Vagina (tissue), 2 donors: ENCODE data around the gene TMEM8B. TPM values are rescaled to one million over a fixed set of nuclear protein-coding genes. Genes with fewer than 3 reads are reported as not detected.
A peak's percentile ranks its signal among the peaks of the same experiment; 100 is the strongest.
"Not testable (repeated sequence)": the region's sequence is repeated elsewhere in the genome, so short reads cannot be mapped to it uniquely, and the experiment has no call there.

Source experiments
- DNase-seq, 2 donors: peaks; one replicate each; pipeline ENCODE4 v3.0.0-alpha.2; 2017; ENCODE audit errors: extremely low spot score in 2 of 2
- H3K27ac ChIP-seq: fragments of 200-600 bp; sonication (generic); one replicate; pipeline ENCODE4 v1.5.1; 2019
- H3K27me3 ChIP-seq: fragments of 200-600 bp; sonication (generic); one replicate; pipeline ENCODE4 v1.5.1; 2019
- H3K36me3 ChIP-seq, 2 donors: fragments of 200-600 bp; sonication (generic); one replicate each; pipeline ENCODE4 v1.5.1; 2017 to 2019
- H3K4me1 ChIP-seq: fragments of 200-600 bp; sonication (generic); one replicate; pipeline ENCODE4 v1.5.1; 2019
- H3K4me3 ChIP-seq, 2 donors: fragments of 200-600 bp; sonication (generic); 1 replicate in 1 of 2; 2 replicates in 1 of 2; pipeline ENCODE4 v1.5.1; 2016 to 2019
- H3K9me3 ChIP-seq: fragments of 200-600 bp; sonication (generic); one replicate; pipeline ENCODE4 v1.5.1; 2019
- POLR2A ChIP-seq, 2 donors: fragments of 450-650 bp; IDR thresholded peaks; one replicate each; pipeline ENCODE4 v1.6.1; 2017; ENCODE audit warnings: antibody characterized with exemption in 2 of 2, mild to moderate bottlenecking in 2 of 2, moderate library complexity in 2 of 2
- POLR2AphosphoS5 ChIP-seq, 2 donors: sonication (generic); formaldehyde crosslinking; IDR thresholded peaks; one replicate each; pipeline ENCODE4 v1.9.0; 2017; ENCODE audit warnings: antibody characterized with exemption in 2 of 2, mild to moderate bottlenecking in 2 of 2, low read depth in 1 of 2; ENCODE audit not compliant: insufficient read depth in 1 of 2
- intact Hi-C: fragments of 100-400 bp; cut with DNase I; formaldehyde crosslinking; loops from one replicate; pipeline ENCODE4 v1.15.1; 2023
- total RNA-seq: library from RNA; depleted of rRNA; stranded (reverse); fragments of >200 nt; gene quantifications from one replicate; pipeline ENCODE4 v1.2.3, GENCODE V29; 2016
- TF ChIP-seq, protein P1 (sequence below), 3 experiments: fragments of 450-650 bp in 2 of 3; fragments of 200-600 bp in 1 of 3; sonication (generic) in 1 of 3; IDR thresholded peaks; one replicate each; pipeline ENCODE4 v1.5.1; 2017 to 2019; ENCODE audit warnings: antibody characterized with exemption in 3 of 3, mild to moderate bottlenecking in 2 of 3, moderate library complexity in 2 of 3

TMEM8B gene
- total RNA-seq, 1 donor from 2014 or later, result 11.3 TPM

DNA sequence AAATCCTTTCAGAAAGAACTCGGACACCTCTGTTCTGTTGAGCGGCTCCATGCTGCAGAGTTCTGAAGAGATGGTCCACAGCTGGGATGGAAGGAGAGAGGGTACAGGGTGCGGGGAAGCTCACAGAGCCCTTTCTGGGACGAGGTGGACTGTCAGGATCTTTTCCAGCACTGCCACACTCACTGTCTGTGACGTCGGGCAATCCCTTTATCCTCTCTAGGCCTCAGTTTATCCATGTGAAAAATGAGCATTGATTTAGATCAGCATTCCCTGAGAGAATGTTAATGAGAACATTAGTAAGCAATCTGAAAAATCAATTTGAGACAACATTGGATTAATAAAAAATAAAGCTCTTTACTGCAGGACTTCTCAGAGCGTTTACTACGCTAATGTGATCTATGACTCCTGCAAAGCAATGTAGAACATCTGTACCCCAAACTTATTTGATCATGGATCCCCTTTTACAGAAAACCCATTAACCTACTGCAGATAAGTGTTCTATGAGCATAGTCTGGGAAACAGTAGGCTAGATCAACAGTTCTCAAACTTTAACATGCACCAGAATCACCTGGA, 41.4 kb downstream of the TMEM8B start, which contains the start of gene OR13J1:
OR13J1 (minus strand) TSS at position 51 of the 573 bp plus-strand sequence; CDS start at position 51, 0 bp downstream.
- intact Hi-C loops, result no loop called here

DNA sequence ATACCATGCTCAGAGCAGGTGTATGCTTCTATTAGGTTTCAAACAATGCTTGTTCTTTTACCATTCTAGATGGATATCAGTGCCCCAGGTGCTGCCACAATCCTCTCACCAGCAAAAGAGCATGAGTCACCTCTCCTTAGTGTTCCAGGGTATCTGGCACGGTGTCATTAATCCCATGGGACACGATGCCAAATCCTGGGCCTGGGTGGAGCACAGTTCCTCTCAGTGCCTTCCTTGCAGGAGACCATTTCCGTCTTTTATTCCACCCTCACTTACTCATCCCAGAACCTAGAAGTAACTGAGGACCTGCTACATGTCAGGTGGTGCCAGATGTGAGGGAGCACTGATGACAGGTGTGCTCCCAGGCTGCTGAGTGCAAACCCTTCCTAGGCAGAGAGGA, 42.5 kb downstream of the TMEM8B start:
- Histone ChIP-seq H3K9me3 (no peaks in the 10 kb centered on the region), H3K4me3 (no peak overlapping the region), H3K4me1 (no peaks in the 10 kb centered on the region), H3K27ac (no peak overlapping the region), H3K36me3 (no peaks in the 10 kb centered on the region), H3K27me3 (no peaks in the 10 kb centered on the region)
- no peak for DNase-seq
- intact Hi-C loops, result no loop called here
- TF ChIP-seq, protein P1, sequence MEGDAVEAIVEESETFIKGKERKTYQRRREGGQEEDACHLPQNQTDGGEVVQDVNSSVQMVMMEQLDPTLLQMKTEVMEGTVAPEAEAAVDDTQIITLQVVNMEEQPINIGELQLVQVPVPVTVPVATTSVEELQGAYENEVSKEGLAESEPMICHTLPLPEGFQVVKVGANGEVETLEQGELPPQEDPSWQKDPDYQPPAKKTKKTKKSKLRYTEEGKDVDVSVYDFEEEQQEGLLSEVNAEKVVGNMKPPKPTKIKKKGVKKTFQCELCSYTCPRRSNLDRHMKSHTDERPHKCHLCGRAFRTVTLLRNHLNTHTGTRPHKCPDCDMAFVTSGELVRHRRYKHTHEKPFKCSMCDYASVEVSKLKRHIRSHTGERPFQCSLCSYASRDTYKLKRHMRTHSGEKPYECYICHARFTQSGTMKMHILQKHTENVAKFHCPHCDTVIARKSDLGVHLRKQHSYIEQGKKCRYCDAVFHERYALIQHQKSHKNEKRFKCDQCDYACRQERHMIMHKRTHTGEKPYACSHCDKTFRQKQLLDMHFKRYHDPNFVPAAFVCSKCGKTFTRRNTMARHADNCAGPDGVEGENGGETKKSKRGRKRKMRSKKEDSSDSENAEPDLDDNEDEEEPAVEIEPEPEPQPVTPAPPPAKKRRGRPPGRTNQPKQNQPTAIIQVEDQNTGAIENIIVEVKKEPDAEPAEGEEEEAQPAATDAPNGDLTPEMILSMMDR (IDR thresholded peaks at IDR 0.05), result no peak
- TF ChIP-seq POLR2A (IDR thresholded peaks at IDR 0.05) (no peak), POLR2AphosphoS5 (IDR thresholded peaks at IDR 0.05; ENCODE audit: insufficient read depth in 1 of 2, low read depth in 1 of 2) (no peak)

More for the DNA sequence above, 41.4 kb downstream of the TMEM8B start, which contains the start of gene OR13J1:
- no peak within 1 kb of the TSS for H3K27ac ChIP-seq
- H3K27me3 ChIP-seq, result no peaks in the 10 kb centered on the region
- no peaks in the 10 kb centered on the region for H3K9me3 ChIP-seq
- DNase-seq, result no peak
- H3K36me3 ChIP-seq, result no peaks in the 10 kb centered on the region
- H3K4me1 ChIP-seq, result no peaks in the 10 kb centered on the region
- no peak within 1 kb of the TSS for H3K4me3 ChIP-seq
- TF ChIP-seq, protein P1 (IDR thresholded peaks at IDR 0.05), result no peak
- no peak for TF ChIP-seq POLR2AphosphoS5 (IDR thresholded peaks at IDR 0.05; ENCODE audit: insufficient read depth in 1 of 2, low read depth in 1 of 2)
- TF ChIP-seq POLR2A (IDR thresholded peaks at IDR 0.05), result no peak

DNA sequence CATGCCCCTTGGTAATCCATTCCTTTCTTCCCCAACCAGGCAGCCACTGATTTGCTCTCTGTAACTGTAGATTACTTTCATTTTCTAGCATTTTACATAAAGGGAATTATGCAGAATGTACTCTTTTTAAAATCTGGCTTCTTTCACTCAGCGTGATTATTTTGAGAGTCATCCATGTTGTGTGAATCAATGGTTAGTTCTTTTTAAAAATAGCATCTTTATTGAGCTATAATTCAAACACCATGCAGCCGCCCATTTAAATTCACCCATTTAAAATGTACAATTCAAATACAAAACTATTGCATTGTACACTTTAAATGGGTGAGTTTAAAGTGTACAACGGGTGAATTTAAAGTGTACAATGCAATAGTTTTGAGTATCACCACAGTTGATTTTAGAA, 43.5 kb downstream of the TMEM8B start:
- no peaks in the 10 kb centered on the region for H3K4me1 ChIP-seq
- H3K27ac ChIP-seq, result no peak overlapping the region
- no peaks in the 10 kb centered on the region for H3K27me3 ChIP-seq
- no peaks in the 10 kb centered on the region for H3K9me3 ChIP-seq
- no peak for TF ChIP-seq POLR2AphosphoS5 (IDR thresholded peaks at IDR 0.05; ENCODE audit: insufficient read depth in 1 of 2, low read depth in 1 of 2)
- TF ChIP-seq, protein P1 (IDR thresholded peaks at IDR 0.05), result no peak
- TF ChIP-seq POLR2A (IDR thresholded peaks at IDR 0.05), result no peak
- H3K36me3 ChIP-seq, result no peaks in the 10 kb centered on the region
- H3K4me3 ChIP-seq, result no peak overlapping the region
- intact Hi-C loops, result no loop called here
- no peak for DNase-seq

DNA sequence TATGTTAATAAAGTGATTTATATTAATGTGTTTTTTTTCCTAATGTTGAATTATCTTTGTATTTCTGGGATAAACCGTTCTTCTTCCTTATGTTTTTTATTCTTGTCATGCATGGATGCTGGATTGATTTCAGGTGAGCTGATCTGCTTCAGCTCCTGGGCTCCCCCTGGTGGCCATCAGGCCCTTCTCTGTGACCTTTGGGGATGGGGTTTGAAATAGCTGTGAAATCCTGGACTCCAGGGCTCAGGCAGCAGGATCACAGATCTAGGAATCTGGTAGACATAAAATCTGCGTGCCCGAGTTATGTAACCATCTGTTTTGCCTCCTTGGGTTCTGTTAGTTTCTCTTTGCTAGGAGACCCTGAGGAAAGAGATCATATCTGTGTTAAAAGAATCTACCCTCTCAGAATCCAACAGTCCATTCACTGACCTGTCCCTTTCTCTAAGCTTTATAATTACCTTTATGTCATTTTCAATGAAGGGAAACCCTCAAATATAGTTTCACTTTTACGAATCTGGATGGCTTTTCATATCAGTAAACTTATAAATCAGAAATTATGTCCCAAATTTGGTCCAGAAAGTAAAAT, 53.3 kb downstream of the TMEM8B start:
- TF ChIP-seq POLR2A (IDR thresholded peaks at IDR 0.05) (no peak), POLR2AphosphoS5 (IDR thresholded peaks at IDR 0.05; ENCODE audit: insufficient read depth in 1 of 2, low read depth in 1 of 2) (peak in 1 of 2 donors; percentile 70)
- TF ChIP-seq, protein P1 (IDR thresholded peaks at IDR 0.05), result peak; percentile 94 to 95 (median 94)
- H3K27me3 ChIP-seq, result no peaks in the 10 kb centered on the region
- no peak overlapping the region for H3K4me3 ChIP-seq
- no peak overlapping the region for H3K27ac ChIP-seq
- DNase-seq, result no peak
- H3K36me3 ChIP-seq, result no peaks in the 10 kb centered on the region
- no peaks in the 10 kb centered on the region for H3K9me3 ChIP-seq
- H3K4me1 ChIP-seq, result no peaks in the 10 kb centered on the region
- intact Hi-C loops, result loop anchor here (5.0 kb wide), 1 partner anchor 90 kb away; the partner anchor contains the start of gene NPR2

DNA sequence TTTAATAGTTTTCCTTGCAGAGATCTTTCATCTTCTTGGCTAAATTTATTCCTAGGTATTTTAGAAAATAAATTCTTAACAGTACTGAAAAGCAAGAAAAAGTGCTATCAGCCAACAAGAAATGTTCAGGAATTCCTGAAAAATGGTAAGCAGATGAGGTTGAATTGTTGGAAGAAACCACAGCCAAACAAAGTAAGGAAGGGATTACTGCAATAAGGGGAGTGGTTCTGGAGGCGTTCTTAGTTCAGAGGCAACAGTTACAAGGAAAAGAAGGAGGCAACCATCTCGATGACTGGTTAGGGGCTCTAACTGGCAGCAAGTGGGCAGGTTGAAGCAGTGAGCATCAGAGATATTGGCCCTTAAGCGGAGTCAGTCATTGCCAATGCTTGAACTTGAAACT, 54.0 kb downstream of the TMEM8B start:
- TF ChIP-seq, protein P1 (IDR thresholded peaks at IDR 0.05), result no peak
- TF ChIP-seq POLR2AphosphoS5 (IDR thresholded peaks at IDR 0.05; ENCODE audit: insufficient read depth in 1 of 2, low read depth in 1 of 2), result no peak
- no peak for TF ChIP-seq POLR2A (IDR thresholded peaks at IDR 0.05)

DNA sequence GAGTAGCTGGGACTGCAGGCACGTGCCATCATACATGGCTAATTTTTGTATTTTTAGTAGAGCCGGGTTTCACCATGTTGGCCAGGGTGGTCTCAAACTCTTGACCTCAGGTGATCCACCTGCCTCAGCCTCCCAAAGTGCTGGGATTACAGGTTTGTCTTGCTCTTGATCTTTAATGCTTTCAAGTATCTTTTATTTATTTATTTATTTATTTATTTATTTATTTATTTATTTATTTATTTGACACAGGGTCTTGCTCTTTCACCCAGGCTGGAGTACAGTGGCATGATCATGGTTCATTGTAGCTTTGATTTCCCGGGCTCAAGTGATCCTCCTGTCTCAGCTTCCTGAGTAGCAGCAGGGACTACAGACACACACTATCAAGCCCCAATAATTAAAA, 55.9 kb downstream of the TMEM8B start:
- not testable (repeated sequence) for H3K27me3 ChIP-seq, DNase-seq, H3K36me3 ChIP-seq, H3K4me3 ChIP-seq, H3K4me1 ChIP-seq, H3K9me3 ChIP-seq, H3K27ac ChIP-seq
- intact Hi-C loops, result loop anchor here (5.0 kb wide), 1 partner anchor 93 kb away; the partner anchor contains the start of gene NPR2

More for the DNA sequence above, 54.0 kb downstream of the TMEM8B start:
- no peaks in the 10 kb centered on the region for H3K36me3 ChIP-seq
- H3K4me1 ChIP-seq, result no peaks in the 10 kb centered on the region
- no peak for DNase-seq
- no peak overlapping the region for H3K27ac ChIP-seq
- no peak overlapping the region for H3K4me3 ChIP-seq
- no peaks in the 10 kb centered on the region for H3K9me3 ChIP-seq
- intact Hi-C loops, result loop anchor here (5.0 kb wide), 1 partner anchor 91 kb away; the partner anchor contains the start of gene NPR2
- H3K27me3 ChIP-seq, result no peaks in the 10 kb centered on the region
